Stimulated activated CD4-positive, alpha-beta T cell treated with anti-CD3 and anti-CD28 coated beads, Interleukin-1b, Interleukin-23, amount 100 ng/mL, for 24 hours (primary cell): Measurements from ENCODE around the gene GYPA.
"Not testable (repeated sequence)": the region's sequence is repeated elsewhere in the genome, so short reads cannot be mapped to it uniquely, and the experiment has no call there.

ENCODE experiments used
- DNase-seq, 4 experiments: peaks; one replicate each; pipeline ENCODE4 v3.0.0-alpha.2; 2020; ENCODE audit warnings: low read depth in 4 of 4, low spot score in 1 of 4

Gene GYPA

GRCh38 chr4:144140594-144141295 is at the start of gene GYPA:
TSS of gene GYPA (minus strand) at chr4:144140718. CDS start at chr4:144140635, 83 bp downstream.
- DNase-seq = not testable (repeated sequence)

- no peak for DNase-seq
These were observed 49.5 kb upstream of the GYPA start for GRCh38 chr4:144190009-144190408.

GRCh38 chr4:144189121-144189520 is 48.6 kb upstream of the GYPA start:
- DNase-seq = no peak

GRCh38 chr4:144185086-144185485 is 44.6 kb upstream of the GYPA start:
- no peak for DNase-seq

- DNase-seq = no peak
These were observed 42.6 kb upstream of the GYPA start for GRCh38 chr4:144183165-144183564.

- no peak for DNase-seq
These were observed 40.9 kb upstream of the GYPA start for GRCh38 chr4:144181391-144181790.

- no peak for DNase-seq
These were observed 38.7 kb upstream of the GYPA start for GRCh38 chr4:144179152-144179739.

GRCh38 chr4:144178414-144178813 is 37.9 kb upstream of the GYPA start:
- no peak for DNase-seq

- no peak for DNase-seq
These were observed 36.0 kb upstream of the GYPA start for GRCh38 chr4:144176476-144176875.

- no peak for DNase-seq
These were observed 34.0 kb upstream of the GYPA start for GRCh38 chr4:144174401-144175067.

GRCh38 chr4:144171697-144172096 is 31.2 kb upstream of the GYPA start:
- no peak for DNase-seq

GRCh38 chr4:144169211-144169610 is 28.7 kb upstream of the GYPA start:
- DNase-seq = no peak

GRCh38 chr4:144154044-144154443 is 13.5 kb upstream of the GYPA start:
- DNase-seq = no peak

- DNase-seq = not testable (repeated sequence)
These were observed 2.3 kb upstream of the GYPA start for GRCh38 chr4:144142690-144143326.

- DNase-seq = no peak
These were observed 975 bp upstream of the GYPA start for GRCh38 chr4:144141493-144141892.

GRCh38 chr4:144139991-144140390 is 527 bp downstream of the GYPA start:
- DNase-seq = not testable (repeated sequence)

GRCh38 chr4:144139547-144139946 is 971 bp downstream of the GYPA start:
- not testable (repeated sequence) for DNase-seq

- not testable (repeated sequence) for DNase-seq
These were observed 2.3 kb downstream of the GYPA start for GRCh38 chr4:144138239-144138638.

GRCh38 chr4:144137137-144137931 is 3.2 kb downstream of the GYPA start:
- DNase-seq = not testable (repeated sequence)

GRCh38 chr4:144136189-144136588 is 4.3 kb downstream of the GYPA start:
- not testable (repeated sequence) for DNase-seq

- DNase-seq = not testable (repeated sequence)
These were observed 10.4 kb downstream of the GYPA start for GRCh38 chr4:144130167-144130566.
